NCI-H2029 treated with DMSO at 0.1 percent for 48 hours (cell line): ENCODE results near the gene TPM4.
"Not testable (repeated sequence)": the region's sequence is repeated elsewhere in the genome, so short reads cannot be mapped to it uniquely, and the experiment has no call there.

Experiments used
- DNase-seq: peaks from one replicate; lab custom pipeline; 2025; lab: John Stamatoyannopoulos, UW

Gene TPM4

DNA sequence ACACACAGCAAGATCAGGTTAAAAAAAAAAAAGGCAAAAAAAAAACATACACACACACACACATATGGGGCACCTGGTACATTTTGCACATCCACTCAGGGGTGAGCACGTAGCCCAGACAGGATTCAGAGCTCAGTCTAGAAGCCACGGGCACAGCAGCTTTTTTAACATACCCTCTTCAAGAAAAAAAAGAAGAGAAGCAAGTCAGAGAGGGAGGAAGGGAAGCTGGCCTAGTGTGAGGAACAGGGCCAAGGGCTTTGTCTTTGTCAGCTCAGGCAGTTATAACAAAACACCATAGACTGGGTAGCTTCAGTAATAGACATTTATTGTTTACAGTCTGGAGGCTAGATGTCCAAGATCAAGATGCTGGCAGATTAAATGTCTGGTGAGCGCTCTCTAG, 2.3 kb upstream of the TPM4 start:
- no peak for DNase-seq

- no peak for DNase-seq
Observed at GRCh38 chr19:16074488-16075365, 1.6 kb upstream of the TPM4 start.

DNA sequence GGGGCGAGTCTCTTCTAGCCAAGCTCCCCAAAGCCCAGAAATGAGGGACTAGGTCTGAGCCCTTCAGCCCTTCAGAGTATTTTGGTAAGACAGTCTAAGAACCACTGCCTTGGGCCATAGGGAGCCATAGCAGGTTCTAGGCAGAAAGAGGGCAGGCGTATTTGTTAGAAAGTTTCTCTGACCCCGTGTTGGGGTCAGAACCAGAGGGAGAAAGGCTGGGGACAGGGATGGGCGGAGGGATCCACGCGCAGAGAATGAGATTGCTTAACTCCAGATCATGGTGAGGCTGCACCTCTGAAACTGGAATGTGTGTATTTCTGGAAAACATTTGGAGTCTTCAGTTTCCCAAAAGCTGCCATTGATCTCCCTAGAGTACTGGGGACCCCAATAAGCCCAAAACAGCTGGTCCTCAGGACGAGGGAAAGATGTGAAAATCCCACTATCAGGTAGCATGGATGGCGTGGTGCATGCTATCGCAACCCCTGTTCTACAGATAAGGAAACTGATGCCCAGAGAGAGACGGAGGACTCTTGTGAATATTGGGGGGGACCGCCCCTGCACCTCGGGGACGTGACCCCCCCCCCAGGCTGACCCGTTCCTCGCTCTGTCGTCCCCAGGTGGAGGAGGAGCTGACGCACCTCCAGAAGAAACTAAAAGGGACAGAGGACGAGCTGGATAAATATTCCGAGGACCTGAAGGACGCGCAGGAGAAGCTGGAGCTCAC, 703 bp upstream of the TPM4 start:
- no peak for DNase-seq

- DNase-seq = no peak
Observed at GRCh38 chr19:16076958-16077611, 790 bp downstream of the TPM4 start.

DNA sequence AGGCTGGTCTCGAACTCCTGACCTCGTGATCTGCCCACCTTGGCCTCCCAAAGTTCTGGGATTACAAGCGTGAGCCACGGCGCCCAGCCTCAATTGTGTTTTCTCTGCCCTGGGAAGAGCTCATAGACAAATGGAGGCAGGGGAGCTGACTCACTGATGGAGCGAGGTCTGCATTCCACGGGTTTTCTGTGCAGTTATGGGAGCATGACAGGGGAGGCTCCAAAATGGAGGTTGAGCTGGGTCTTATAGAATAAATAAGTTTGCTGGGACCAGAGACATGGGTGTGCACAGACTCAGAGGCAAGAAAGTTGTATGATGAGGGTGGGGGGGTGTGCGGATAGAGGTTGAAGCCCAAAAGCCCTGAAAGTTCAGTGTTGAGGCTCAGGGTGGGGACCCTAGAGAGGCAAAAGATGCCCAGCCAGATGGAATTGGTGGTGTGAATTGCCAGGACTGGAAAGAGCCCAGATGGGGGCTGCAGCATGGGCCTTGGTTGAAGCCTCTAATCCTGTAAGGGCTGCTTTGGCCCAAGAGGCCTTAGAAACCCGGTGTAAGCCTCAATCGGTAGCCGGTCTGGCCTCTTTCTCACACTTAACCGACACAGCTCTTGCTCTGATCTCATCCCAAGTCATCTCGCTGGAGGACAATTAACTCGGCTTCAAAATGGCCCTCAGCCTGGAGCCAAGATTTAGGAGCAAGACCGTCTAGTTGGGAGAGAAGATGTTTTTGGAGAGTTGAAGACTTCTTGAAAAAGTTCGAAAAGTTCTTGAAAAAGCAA, 1.9 kb downstream of the TPM4 start:
- DNase-seq = no peak

- peak; percentile 83 for DNase-seq
Observed at GRCh38 chr19:16078759-16079707, 2.7 kb downstream of the TPM4 start.

- no peak for DNase-seq
Observed at GRCh38 chr19:16084067-16084685, 7.9 kb downstream of the TPM4 start.

DNA sequence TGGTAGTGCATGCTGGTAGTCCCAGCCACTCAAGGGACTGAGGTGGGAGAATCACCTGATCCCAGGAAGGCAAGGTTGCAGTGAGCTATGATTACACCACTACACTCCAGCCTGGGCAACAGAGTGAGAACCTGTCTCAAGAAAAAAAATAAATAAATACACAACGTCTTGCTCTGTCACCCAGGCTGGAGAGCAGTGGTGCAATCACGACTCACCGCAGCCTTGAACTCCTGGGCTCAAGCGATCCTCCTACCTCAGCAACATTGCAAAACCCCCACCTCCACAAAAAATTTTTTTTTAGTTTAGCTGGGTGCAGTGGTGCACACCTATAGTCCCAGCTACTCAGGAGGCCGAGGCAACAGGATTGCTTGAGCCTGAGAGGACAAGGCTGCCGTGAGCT, 8.8 kb downstream of the TPM4 start:
- no peak for DNase-seq

DNA sequence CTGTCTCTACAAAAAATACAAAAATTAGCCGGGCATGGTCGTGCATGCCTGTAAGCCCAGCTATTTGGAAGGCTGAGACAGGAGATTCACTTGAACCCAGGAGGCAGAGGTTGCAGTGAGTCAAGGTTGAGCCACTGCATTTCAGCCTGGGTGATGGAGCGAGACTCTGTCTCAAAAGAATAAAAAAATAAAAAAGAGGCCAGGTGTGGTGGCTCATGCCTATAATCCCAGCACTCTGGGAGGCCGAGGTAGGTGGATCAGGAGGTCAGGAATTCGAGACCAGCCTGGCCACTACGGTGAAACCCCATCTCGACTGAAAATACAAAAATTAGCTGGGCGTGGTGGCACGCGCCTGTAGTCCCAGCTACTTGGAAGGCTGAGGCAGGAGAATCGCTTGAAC, 11.1 kb downstream of the TPM4 start:
- DNase-seq = not testable (repeated sequence)

DNA sequence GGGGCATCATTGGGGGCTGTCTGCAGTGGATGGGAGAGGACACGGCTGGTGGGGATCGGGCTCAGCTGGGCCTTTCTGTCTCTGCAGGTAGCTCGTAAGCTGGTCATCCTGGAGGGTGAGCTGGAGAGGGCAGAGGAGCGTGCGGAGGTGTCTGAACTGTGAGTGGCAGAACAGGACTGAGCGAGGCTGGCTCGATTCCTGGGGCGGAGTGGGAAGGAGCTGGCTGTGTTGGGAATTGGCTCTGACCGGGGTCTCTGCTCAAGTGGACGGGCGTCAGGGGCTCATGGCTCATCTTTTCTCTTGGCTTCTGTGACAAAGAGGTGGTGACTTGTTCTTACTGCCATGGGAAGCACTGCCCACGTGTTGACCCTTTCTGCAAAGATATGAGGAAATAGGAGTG, 11.6 kb downstream of the TPM4 start:
- DNase-seq = no peak

- DNase-seq = no peak
Observed at GRCh38 chr19:16088351-16089009, 12.2 kb downstream of the TPM4 start.

DNA sequence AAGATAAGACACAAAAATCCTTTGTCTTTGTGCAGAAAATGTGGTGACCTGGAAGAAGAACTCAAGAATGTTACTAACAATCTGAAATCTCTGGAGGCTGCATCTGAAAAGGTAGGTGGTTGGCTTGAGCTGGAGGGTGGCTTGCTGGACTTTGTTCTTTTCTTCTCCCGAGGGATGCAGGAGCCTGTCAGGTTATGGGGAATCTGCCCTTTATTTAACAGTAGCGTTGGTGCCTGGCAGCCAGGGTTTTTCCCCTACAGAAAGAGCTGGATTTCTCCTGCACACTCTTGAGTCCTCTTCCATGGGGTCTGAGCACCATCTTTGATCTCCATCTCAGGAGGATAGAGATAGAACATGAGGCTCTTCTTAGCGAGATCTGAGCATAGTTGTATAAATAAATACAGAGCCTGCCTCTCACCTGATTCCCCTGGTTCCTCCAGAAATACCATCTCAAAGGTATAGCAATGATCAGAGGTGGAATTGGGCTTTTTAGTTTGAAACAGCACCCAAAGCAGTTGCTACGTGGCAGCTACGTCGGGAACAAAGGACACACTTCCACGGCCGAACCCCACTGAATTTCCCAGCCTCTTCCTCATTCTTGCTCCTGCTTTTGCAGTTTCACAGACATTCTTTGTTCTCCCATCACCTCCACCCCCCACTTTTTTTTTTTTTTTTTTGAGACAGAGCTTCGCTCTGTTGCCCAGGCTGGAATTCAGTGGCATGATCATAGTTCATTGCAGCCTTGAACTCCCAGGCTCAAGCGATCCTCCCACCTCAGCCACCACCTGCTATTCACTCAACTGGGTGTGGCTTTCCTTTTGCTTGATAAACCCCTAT, 12.9 kb downstream of the TPM4 start:
- no peak for DNase-seq

DNA sequence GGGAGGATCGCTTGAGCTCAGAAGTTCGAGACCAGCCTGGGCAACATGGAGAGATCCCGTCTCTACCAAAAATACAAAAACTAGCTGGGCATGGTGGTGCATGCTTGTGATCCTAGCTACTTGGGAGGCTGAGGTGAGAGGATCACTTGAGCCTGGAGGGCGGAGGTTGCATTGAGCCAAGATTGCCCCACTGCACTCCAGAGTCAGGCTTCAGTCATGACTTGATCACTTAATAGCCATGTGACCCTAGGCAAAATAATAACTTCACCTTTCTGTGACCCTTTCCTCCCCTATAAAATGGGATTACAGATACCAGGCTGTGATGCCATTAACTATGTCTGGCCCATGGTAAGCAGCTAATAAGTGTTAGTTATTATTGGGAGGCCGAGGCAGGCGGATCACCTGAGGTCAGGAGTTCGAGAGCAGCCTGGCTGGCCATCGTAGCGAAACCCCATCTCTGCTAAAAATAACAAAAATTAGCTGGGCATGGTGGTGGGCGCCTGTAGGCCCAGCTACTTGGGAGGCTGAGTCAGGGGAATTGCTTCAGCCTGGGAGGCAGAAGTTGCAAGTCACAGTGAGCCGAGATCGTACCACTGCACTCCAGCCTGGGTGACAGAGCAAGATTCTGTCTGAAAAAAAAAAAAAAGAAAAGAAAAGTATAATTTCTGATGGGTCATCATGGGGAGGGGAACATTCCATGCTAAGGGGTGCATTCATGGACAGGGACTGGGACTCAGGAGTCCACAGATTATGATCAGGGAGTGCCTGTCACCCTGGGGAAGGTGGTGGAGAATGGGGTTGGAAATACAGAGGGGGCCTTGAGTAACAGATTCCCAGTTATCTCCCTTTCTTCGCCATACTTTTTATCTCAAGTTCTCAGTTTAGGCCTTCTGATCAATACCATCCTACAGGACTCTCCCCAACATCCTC, 15.5 kb downstream of the TPM4 start:
- DNase-seq = no peak

DNA sequence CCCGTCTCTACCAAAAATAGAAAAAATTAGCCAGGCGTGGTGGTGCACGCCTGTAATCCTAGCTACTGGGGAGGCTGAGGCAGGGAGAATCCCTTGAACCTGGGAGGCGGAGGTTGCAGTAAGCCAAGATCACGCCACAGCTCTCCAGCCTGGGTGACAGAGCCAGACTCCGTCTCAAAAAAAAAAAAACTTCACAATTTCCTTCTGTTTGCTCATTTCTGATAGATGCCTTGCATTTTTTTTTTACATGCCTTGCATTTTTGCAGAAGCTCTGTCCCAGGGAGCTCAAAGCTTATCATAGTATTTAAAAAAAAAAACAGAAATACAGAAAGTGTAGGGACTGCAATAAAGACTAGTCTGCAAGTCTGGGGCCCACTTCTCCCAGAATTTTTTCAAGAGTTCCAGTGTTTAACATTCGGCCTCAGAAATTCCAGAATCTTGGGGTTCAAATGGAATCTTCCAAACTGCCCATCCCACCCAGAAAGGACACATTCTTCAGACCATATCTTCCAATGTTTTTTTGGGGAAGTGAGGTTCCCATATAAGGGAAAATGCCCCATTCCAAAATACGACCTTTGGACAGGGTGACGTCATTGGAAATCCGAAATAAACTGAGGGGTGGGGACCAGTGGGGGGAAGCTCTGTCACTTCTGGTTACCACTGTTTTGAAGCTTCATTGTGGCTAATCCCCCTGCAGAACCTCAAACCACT, 18.2 kb downstream of the TPM4 start:
- DNase-seq = no peak

DNA sequence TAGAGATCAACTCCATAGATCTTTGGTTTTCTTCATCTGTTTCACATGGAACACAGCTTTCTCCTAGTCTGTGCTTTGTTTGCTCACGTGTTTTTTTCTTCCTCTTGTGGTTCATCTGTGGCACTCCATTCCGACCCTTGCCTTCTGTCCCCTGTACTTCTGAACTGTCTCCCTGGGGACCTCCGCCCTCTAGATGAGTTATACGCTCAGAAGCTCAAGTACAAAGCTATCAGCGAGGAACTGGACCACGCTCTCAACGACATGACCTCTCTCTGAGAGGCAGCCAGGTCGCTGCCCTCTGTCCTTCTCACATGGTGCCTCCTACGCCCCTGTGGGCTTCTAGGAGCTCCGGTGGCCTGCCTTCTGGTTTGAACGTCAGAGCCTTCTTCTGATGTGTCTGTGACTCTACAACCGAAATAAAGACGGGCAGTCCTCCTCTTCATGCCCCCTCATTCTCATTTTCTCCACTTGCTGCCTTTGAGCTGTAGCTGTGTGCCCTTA, 18.8 kb downstream of the TPM4 start:
- no peak for DNase-seq

- DNase-seq = no peak
Observed at GRCh38 chr19:16096280-16096855, 20.1 kb downstream of the TPM4 start.

DNA sequence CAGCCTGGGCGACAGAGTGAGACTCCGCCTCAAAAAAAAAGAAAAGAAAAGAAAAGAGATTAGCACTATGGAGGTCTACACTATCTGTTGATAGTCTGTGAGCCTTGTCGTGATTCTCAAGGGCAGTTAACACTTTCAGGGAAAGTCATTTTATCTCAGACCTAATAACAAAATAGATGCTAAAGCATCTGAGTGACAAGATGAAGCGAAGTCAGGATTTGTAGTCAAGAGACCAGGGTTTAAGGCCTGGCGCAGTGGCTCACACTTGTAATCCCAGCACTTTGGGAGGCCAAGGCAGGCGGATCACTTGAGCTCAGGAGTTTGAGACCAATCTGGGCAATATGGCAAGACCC, 22.1 kb downstream of the TPM4 start:
- no peak for DNase-seq
